Activated gamma-delta T cell treated with Interleukin-2 at 50 U/mL for 16 hours (primary cell): Measurements from ENCODE around the gene FBXW2.

Source experiments
- DNase-seq: peaks from one replicate; pipeline ENCODE4 v3.0.0-alpha.2; 2020

FBXW2 gene

GRCh38 chr9:120741701-120742100 is 51.5 kb downstream of the FBXW2 start:
- DNase-seq: no peak

- DNase-seq: no peak
Measured at GRCh38 chr9:120741191-120741590, 52.0 kb downstream of the FBXW2 start.

- DNase-seq: no peak
Measured at GRCh38 chr9:120740132-120740531, 53.1 kb downstream of the FBXW2 start.

GRCh38 chr9:120737416-120738165 is 55.6 kb downstream of the FBXW2 start:
- no peak for DNase-seq

- no peak for DNase-seq
Measured at GRCh38 chr9:120736881-120737280, 56.3 kb downstream of the FBXW2 start.

- no peak for DNase-seq
Measured at GRCh38 chr9:120735415-120736126, 57.6 kb downstream of the FBXW2 start.

- DNase-seq: no peak
Measured at GRCh38 chr9:120734607-120735410, 58.4 kb downstream of the FBXW2 start.

GRCh38 chr9:120733190-120733589 is 60.0 kb downstream of the FBXW2 start:
- no peak for DNase-seq

GRCh38 chr9:120730654-120731514 is 62.3 kb downstream of the FBXW2 start:
- DNase-seq: no peak

GRCh38 chr9:120729791-120730241 is 63.4 kb downstream of the FBXW2 start:
- no peak for DNase-seq

GRCh38 chr9:120726484-120726883 is 66.7 kb downstream of the FBXW2 start:
- no peak for DNase-seq

- no peak for DNase-seq
Measured at GRCh38 chr9:120725907-120726306, 67.3 kb downstream of the FBXW2 start.

GRCh38 chr9:120724757-120725400 is 68.3 kb downstream of the FBXW2 start:
- no peak for DNase-seq

GRCh38 chr9:120723565-120723964 is 69.7 kb downstream of the FBXW2 start:
- DNase-seq: no peak

GRCh38 chr9:120720404-120720803 is 72.8 kb downstream of the FBXW2 start:
- no peak for DNase-seq

- no peak for DNase-seq
Measured at GRCh38 chr9:120718316-120718715, 74.9 kb downstream of the FBXW2 start.

GRCh38 chr9:120717176-120717575 is 76.0 kb downstream of the FBXW2 start:
- no peak for DNase-seq

- no peak for DNase-seq
Measured at GRCh38 chr9:120716483-120716882, 76.7 kb downstream of the FBXW2 start.

GRCh38 chr9:120715389-120715924 is 77.8 kb downstream of the FBXW2 start:
- DNase-seq: no peak

GRCh38 chr9:120714846-120715388 is 78.3 kb downstream of the FBXW2 start:
- no peak for DNase-seq

GRCh38 chr9:120714088-120714845 is 78.9 kb downstream of the FBXW2 start, which contains the start of gene MEGF9:
MEGF9 (minus strand) TSS chr9:120714470; CDS start chr9:120714358, 112 bp downstream.
- DNase-seq: peak; percentile 96
